H9 (cell line): Measurements from ENCODE around the gene NDUFS2. TPM values are rescaled to one million over a fixed set of nuclear protein-coding genes. Genes with fewer than 3 reads are reported as not detected.

Source experiments
- DNase-seq: peaks from one replicate; pipeline ENCODE4 v3.0.0-alpha.2; 2017
- H2AFZ ChIP-seq: one replicate; pipeline ENCODE4 v1.6.1; 2013; ENCODE audit warnings: mild to moderate bottlenecking, low read length, control low read depth, moderate library complexity
- H2AK5ac ChIP-seq: 2 replicates; pipeline ENCODE4 v1.6.1; 2013; ENCODE audit warnings: low read length, control low read depth, mixed read lengths; ENCODE audit not compliant: insufficient read length
- H2BK120ac ChIP-seq: one replicate; pipeline ENCODE4 v1.6.1; 2013; ENCODE audit warnings: low read depth, mild to moderate bottlenecking, low read length, control low read depth, inconsistent platforms; ENCODE audit not compliant: poor library complexity, severe bottlenecking
- H2BK12ac ChIP-seq: 2 replicates; pipeline ENCODE4 v1.6.1; 2013; ENCODE audit warnings: low read length, control low read depth, mixed read lengths, low read depth; ENCODE audit not compliant: insufficient read length
- H2BK15ac ChIP-seq: 2 replicates; pipeline ENCODE4 v1.6.1; 2013; ENCODE audit warnings: low read depth, low read length, control low read depth
- H2BK20ac ChIP-seq: one replicate; pipeline ENCODE4 v1.6.1; 2013; ENCODE audit warnings: low read depth, mild to moderate bottlenecking, low read length, control low read depth, inconsistent platforms; ENCODE audit not compliant: poor library complexity, severe bottlenecking
- H2BK5ac ChIP-seq: 2 replicates; pipeline ENCODE4 v1.6.1; 2013; ENCODE audit warnings: low read length, control low read depth, mixed read lengths; ENCODE audit not compliant: insufficient read length
- H3K14ac ChIP-seq: 2 replicates; pipeline ENCODE4 v1.6.1; 2013; ENCODE audit warnings: low read length, control low read depth; ENCODE audit not compliant: insufficient read depth
- H3K18ac ChIP-seq: 2 replicates; pipeline ENCODE4 v1.6.1; 2013; ENCODE audit warnings: low read depth, mild to moderate bottlenecking, mixed read lengths, low read length, control low read depth; ENCODE audit not compliant: insufficient read length
- H3K23ac ChIP-seq: 2 replicates; pipeline ENCODE4 v1.6.1; 2013; ENCODE audit warnings: low read length, control low read depth, mixed read lengths, low read depth; ENCODE audit not compliant: insufficient read length
- H3K23me2 ChIP-seq: 2 replicates; pipeline ENCODE4 v1.6.1; 2013; ENCODE audit warnings: low read depth, mild to moderate bottlenecking, mixed read lengths, low read length, control low read depth; ENCODE audit not compliant: insufficient read length, poor library complexity, severe bottlenecking
- H3K27ac ChIP-seq: 2 replicates; pipeline ENCODE4 v1.5.1; 2013; ENCODE audit warnings: low read length, control low read depth, mixed read lengths, low read depth; ENCODE audit not compliant: insufficient read length
- H3K27me3 ChIP-seq: 2 replicates; pipeline ENCODE4 v1.6.1; 2013; ENCODE audit warnings: low read length, control low read depth, inconsistent platforms; ENCODE audit not compliant: insufficient read depth
- H3K4ac ChIP-seq: 2 replicates; pipeline ENCODE4 v1.6.1; 2013; ENCODE audit warnings: low read depth, mild to moderate bottlenecking, control low read depth, inconsistent platforms, low read length, moderate library complexity
- H3K4me1 ChIP-seq: 2 replicates; pipeline ENCODE4 v1.6.1; 2013; ENCODE audit warnings: low read length, control low read depth, inconsistent platforms; ENCODE audit not compliant: insufficient read depth
- H3K4me2 ChIP-seq: 2 replicates; pipeline ENCODE4 v1.6.1; 2013; ENCODE audit warnings: low read length, control low read depth, mixed read lengths; ENCODE audit not compliant: insufficient read length, insufficient read depth
- H3K56ac ChIP-seq: 2 replicates; pipeline ENCODE4 v1.6.1; 2013; ENCODE audit warnings: low read depth, mild to moderate bottlenecking, mixed read lengths, low read length, control low read depth; ENCODE audit not compliant: insufficient read length
- H3K79me1 ChIP-seq: 2 replicates; pipeline ENCODE4 v1.6.1; 2013; ENCODE audit warnings: low read depth, mild to moderate bottlenecking, moderate library complexity, low read length, control low read depth, inconsistent platforms; ENCODE audit not compliant: insufficient read depth, poor library complexity, severe bottlenecking
- H3K79me2 ChIP-seq: 2 replicates; pipeline ENCODE4 v1.6.1; 2013; ENCODE audit warnings: low read length, control low read depth, inconsistent platforms; ENCODE audit not compliant: insufficient read depth
- H3K9ac ChIP-seq: 2 replicates; pipeline ENCODE4 v1.6.1; 2013; ENCODE audit warnings: low read length, control low read depth, mixed read lengths; ENCODE audit not compliant: insufficient read length; ENCODE audit errors: extremely low read depth
- H3K9me3 ChIP-seq: one replicate; pipeline ENCODE4 v1.6.1; 2013; ENCODE audit warnings: low read depth, low read length, inconsistent platforms; ENCODE audit not compliant: control insufficient read depth
- H3T11ph ChIP-seq: one replicate; pipeline ENCODE4 v1.6.1; 2013; ENCODE audit warnings: mild to moderate bottlenecking, low read length, control low read depth, inconsistent platforms
- H4K20me1 ChIP-seq: one replicate; pipeline ENCODE4 v1.6.1; 2013; ENCODE audit not compliant: control insufficient read depth, insufficient read length, insufficient read depth
- H4K5ac ChIP-seq: 2 replicates; pipeline ENCODE4 v1.6.1; 2013; ENCODE audit warnings: low read depth, mild to moderate bottlenecking, mixed read lengths, low read length, control low read depth; ENCODE audit not compliant: insufficient read length
- H4K8ac ChIP-seq: replicated peaks from 2 replicates; pipeline ENCODE4 v1.6.1; 2013; ENCODE audit warnings: low read length, control low read depth, mixed read lengths, low read depth; ENCODE audit not compliant: insufficient read length
- H4K91ac ChIP-seq: 2 replicates; pipeline ENCODE4 v1.6.1; 2013; ENCODE audit warnings: low read depth, mild to moderate bottlenecking, moderate library complexity, mixed read lengths, low read length, control low read depth; ENCODE audit not compliant: insufficient read length
- H3K27ac Mint-ChIP-seq, 3 experiments: 2 replicates in 2 of 3; 3 replicates in 1 of 3; pipeline ENCODE4 v1.8.0; 2020 to 2021; ENCODE audit warnings: mixed read lengths in 3 of 3, mild to moderate bottlenecking in 1 of 3, moderate library complexity in 1 of 3
- H3K27me3 Mint-ChIP-seq: 2 replicates; pipeline ENCODE4 v1.8.0; 2021; ENCODE audit warnings: low read depth, mild to moderate bottlenecking, moderate library complexity, mixed read lengths
- H3K36me3 Mint-ChIP-seq, 3 experiments: 2 replicates in 2 of 3; 3 replicates in 1 of 3; pipeline ENCODE4 v1.8.0; 2020 to 2021; ENCODE audit warnings: low read depth in 3 of 3, mixed read lengths in 3 of 3; ENCODE audit not compliant: insufficient read depth in 1 of 3
- H3K4me1 Mint-ChIP-seq, 2 experiments: 2 replicates each; pipeline ENCODE4 v1.8.0; 2020; ENCODE audit warnings: mixed read lengths in 2 of 2
- H3K4me3 Mint-ChIP-seq, 2 experiments: 2 replicates in 1 of 2; 3 replicates in 1 of 2; pipeline ENCODE4 v1.8.0; 2020 to 2021; ENCODE audit warnings: mild to moderate bottlenecking in 2 of 2, mixed read lengths in 2 of 2, moderate library complexity in 1 of 2
- H3K9me3 Mint-ChIP-seq, 2 experiments: 2 replicates in 1 of 2; 3 replicates in 1 of 2; pipeline ENCODE4 v1.8.0; 2020; ENCODE audit warnings: mild to moderate bottlenecking in 2 of 2, mixed read lengths in 2 of 2, moderate library complexity in 1 of 2
- CTCF ChIP-seq: fragments of 200-600 bp; sonication (generic); conservative IDR thresholded peaks from 3 replicates; pipeline ENCODE4 v1.8.0; 2021; ENCODE audit warnings: antibody characterized with exemption, mild to moderate bottlenecking
- WGBS: extraction: QIAGEN DNeasy Blood & Tissue Kit; methylation state at CpG from one replicate; pipeline ENCODE4 v1.1.7; 2013; ENCODE audit warnings: missing lambda C conversion rate, low lambda C conversion rate, mixed read lengths; ENCODE audit not compliant: insufficient read length; ENCODE audit errors: extremely low coverage; 5-methylcytosine and 5-hydroxymethylcytosine counted together
- total RNA-seq: library from RNA; stranded (reverse); gene quantifications from 2 replicates; pipeline ENCODE4 v1.2.1, GENCODE V29; 2021

NDUFS2 gene
- total RNA-seq, 1 experiment from 2014 or later = 84.5 TPM

- no peak within 1 kb of the TSS for H4K91ac ChIP-seq
- DNase-seq = peak; percentile 94
- peak within 1 kb of the TSS; percentile 39 for H2BK120ac ChIP-seq
- WGBS = no CpG with 5 or more reads among the region's 60 CpGs
- peaks cover 5% of the 10 kb centered on the region for H3K23me2 ChIP-seq
- no peak within 1 kb of the TSS for H2BK5ac ChIP-seq
- peak within 1 kb of the TSS; percentile 77 for H3K9ac ChIP-seq
- H2BK15ac ChIP-seq = no peak within 1 kb of the TSS
- peaks cover 23 to 25% of the 10 kb centered on the region in 2 experiments for H3K4me1 Mint-ChIP-seq
- no peaks in the 10 kb centered on the region for H3K9me3 Mint-ChIP-seq
- H3K56ac ChIP-seq = no peak within 1 kb of the TSS
- peak within 1 kb of the TSS; percentile 1 for H3K27ac ChIP-seq
- peak within 1 kb of the TSS; percentile 45 for H4K5ac ChIP-seq
- H3K27ac Mint-ChIP-seq = peak within 1 kb of the TSS; percentile 86 to 97 (median 96)
- no peaks in the 10 kb centered on the region for H3K79me2 ChIP-seq
- H3K4me3 Mint-ChIP-seq = peak within 1 kb of the TSS; percentile 81 to 89
- peaks cover 28 to 58% (median 51%) of the 10 kb centered on the region in 3 experiments for H3K36me3 Mint-ChIP-seq
- TF ChIP-seq CTCF = peak; percentile 25; the same call in 1 of the 3 replicates
- peak within 1 kb of the TSS; percentile 85; the same call in 1 of the 2 replicates for H3K14ac ChIP-seq
- H2BK12ac ChIP-seq = no peak within 1 kb of the TSS
- no peak within 1 kb of the TSS for H2BK20ac ChIP-seq
- H4K20me1 ChIP-seq = no peaks in the 10 kb centered on the region
- no peaks in the 10 kb centered on the region for H3K9me3 ChIP-seq
- peak within 1 kb of the TSS; percentile 53 for H2AFZ ChIP-seq
- H3K23ac ChIP-seq = no peak within 1 kb of the TSS
- no peaks in the 10 kb centered on the region for H3K79me1 ChIP-seq
- H3K4ac ChIP-seq = no peak within 1 kb of the TSS; the same call in 1 of the 2 replicates
- H4K8ac ChIP-seq = peak within 1 kb of the TSS; percentile 78
- no peaks in the 10 kb centered on the region for H3K27me3 ChIP-seq
- no peak within 1 kb of the TSS for H3T11ph ChIP-seq
- peak within 1 kb of the TSS; percentile 92 for H3K18ac ChIP-seq
- no peak within 1 kb of the TSS for H2AK5ac ChIP-seq
- H3K27me3 Mint-ChIP-seq = no peaks in the 10 kb centered on the region; the same call in 1 of the 2 replicates
- H3K4me1 ChIP-seq = no peaks in the 10 kb centered on the region
- H3K4me2 ChIP-seq = peak within 1 kb of the TSS; percentile 94
These were observed 42.9 kb upstream of the NDUFS2 start, which contains the start of gene USP21 for GRCh38 chr1:161159087-161159912. Gene USP21, plus strand, starts transcription at chr1:161159500. Its CDS starts 1,141 bp downstream, at chr1:161160641.
